Measurements from ENCODE around the gene KRT80. TPM values are rescaled to one million over a fixed set of nuclear protein-coding genes. Genes with fewer than 3 reads are reported as not detected.

KRT80 gene
- total RNA-seq, 2 experiments from 2014 or later, result not detected

- H3K27me3 ChIP-seq (ENCODE audit: control insufficient read depth in 1 of 2, insufficient read depth in 2 of 2, low read length in 2 of 2), result no peaks in the 10 kb centered on the region
- no peaks in the 10 kb centered on the region for H3K36me3 ChIP-seq (ENCODE audit: insufficient read depth, low read length)
- POLR2A ChIA-PET, result no interaction called here
- Mint-ChIP-seq H3K36me3 (ENCODE audit: low read depth) (no peaks in the 10 kb centered on the region), H3K4me3 (no peak overlapping the region), H3K9me3 (no peaks in the 10 kb centered on the region), H3K27ac (no peak overlapping the region), H3K27me3 (no peaks in the 10 kb centered on the region), H3K4me1 (ENCODE audit: low read depth) (no peaks in the 10 kb centered on the region)
- H3K4me1 ChIP-seq (ENCODE audit: insufficient read depth, low read length), result peaks cover 3% of the 10 kb centered on the region
- no peak for TF ChIP-seq CTCF (IDR thresholded peaks at IDR 0.05)
- DNase-seq (no peak), ATAC-seq (ENCODE audit: poor library complexity) (no peak)
- no peak overlapping the region for H3K27ac ChIP-seq (ENCODE audit: low read depth in 1 of 2, low read length in 2 of 2)
- no peaks in the 10 kb centered on the region for H3K9me3 ChIP-seq (ENCODE audit: control insufficient read depth in 1 of 2, insufficient read depth in 1 of 2, low read length in 2 of 2)
- CTCF ChIA-PET, result no interaction called here
- intact Hi-C loops (cut with DNase I, micrococcal nuclease), result no loop called here
- no peak overlapping the region for H3K4me3 ChIP-seq (ENCODE audit: low read length)
Observed at GRCh38 chr12:52187640-52188039, 4.2 kb downstream of the KRT80 start.

- no peak overlapping the region for H3K4me3 Mint-ChIP-seq
- POLR2A ChIA-PET, result no interaction called here
- H3K27ac Mint-ChIP-seq, result no peak overlapping the region
Observed at GRCh38 chr12:52187206-52187605, 4.6 kb downstream of the KRT80 start.

GRCh38 chr12:52186118-52186840 is 5.5 kb downstream of the KRT80 start:
- Mint-ChIP-seq H3K27ac (no peak overlapping the region), H3K4me1 (ENCODE audit: low read depth) (no peaks in the 10 kb centered on the region), H3K4me3 (no peak overlapping the region), H3K27me3 (no peaks in the 10 kb centered on the region), H3K9me3 (no peaks in the 10 kb centered on the region), H3K36me3 (ENCODE audit: low read depth) (no peaks in the 10 kb centered on the region)
- ATAC-seq (ENCODE audit: poor library complexity), result no peak
- peak in 1 of 14 experiments; percentile 20 for DNase-seq
- intact Hi-C loops (cut with DNase I, micrococcal nuclease), result no loop called here
- ChIA-PET POLR2A (no interaction called here), CTCF (no interaction called here)
- H3K9me3 ChIP-seq (ENCODE audit: control insufficient read depth in 1 of 2, insufficient read depth in 1 of 2, low read length in 2 of 2), result no peaks in the 10 kb centered on the region
- H3K4me3 ChIP-seq (ENCODE audit: low read length), result no peak overlapping the region
- H3K27ac ChIP-seq (ENCODE audit: low read depth in 1 of 2, low read length in 2 of 2), result no peak overlapping the region
- H3K4me1 ChIP-seq (ENCODE audit: insufficient read depth, low read length), result peaks cover 3% of the 10 kb centered on the region
- no peak for TF ChIP-seq CTCF (IDR thresholded peaks at IDR 0.05)
- H3K27me3 ChIP-seq (ENCODE audit: control insufficient read depth in 1 of 2, insufficient read depth in 2 of 2, low read length in 2 of 2), result no peaks in the 10 kb centered on the region
- H3K36me3 ChIP-seq (ENCODE audit: insufficient read depth, low read length), result no peaks in the 10 kb centered on the region

More at GRCh38 chr12:52187206-52187605, 4.6 kb downstream of the KRT80 start:
- intact Hi-C loops (cut with DNase I, micrococcal nuclease), result no loop called here
- ATAC-seq (ENCODE audit: poor library complexity), result no peak
- H3K36me3 ChIP-seq (ENCODE audit: insufficient read depth, low read length), result no peaks in the 10 kb centered on the region
- peaks cover 3% of the 10 kb centered on the region for H3K4me1 ChIP-seq (ENCODE audit: insufficient read depth, low read length)
- no peaks in the 10 kb centered on the region for H3K9me3 ChIP-seq (ENCODE audit: control insufficient read depth in 1 of 2, insufficient read depth in 1 of 2, low read length in 2 of 2)
- Mint-ChIP-seq H3K4me1 (ENCODE audit: low read depth) (no peaks in the 10 kb centered on the region), H3K27me3 (no peaks in the 10 kb centered on the region), H3K36me3 (ENCODE audit: low read depth) (no peaks in the 10 kb centered on the region), H3K9me3 (no peaks in the 10 kb centered on the region)
- no peak for DNase-seq
- CTCF ChIA-PET, result no interaction called here
- H3K27me3 ChIP-seq (ENCODE audit: control insufficient read depth in 1 of 2, insufficient read depth in 2 of 2, low read length in 2 of 2), result no peaks in the 10 kb centered on the region
- H3K4me3 ChIP-seq (ENCODE audit: low read length), result no peak overlapping the region
- no peak for TF ChIP-seq CTCF (IDR thresholded peaks at IDR 0.05)
- no peak overlapping the region for H3K27ac ChIP-seq (ENCODE audit: low read depth in 1 of 2, low read length in 2 of 2)
